NT2/D1 (cell line): ENCODE data around the gene HBA2.

Experiments
- DNase-seq: peaks from one replicate; pipeline ENCODE4 v3.0.0-alpha.2; 2011; ENCODE audit warnings: low read depth, low spot score
- H3K27me3 ChIP-seq: 2 replicates; pipeline ENCODE4 v1.6.0; 2011; ENCODE audit warnings: mild to moderate bottlenecking; ENCODE audit not compliant: insufficient read length, insufficient read depth
- H3K36me3 ChIP-seq: 2 replicates; pipeline ENCODE4 v1.6.1; 2011; ENCODE audit warnings: mild to moderate bottlenecking, low read length, mixed read lengths; ENCODE audit not compliant: insufficient read depth, insufficient read length
- H3K4me1 ChIP-seq: 2 replicates; pipeline ENCODE4 v1.5.1; 2011; ENCODE audit not compliant: insufficient read depth, insufficient read length
- H3K4me3 ChIP-seq: 2 replicates; pipeline ENCODE4 v1.5.1; 2011; ENCODE audit warnings: low read depth; ENCODE audit not compliant: insufficient read length
- H3K9ac ChIP-seq: 2 replicates; pipeline ENCODE4 v1.6.0; 2011; ENCODE audit warnings: low read depth; ENCODE audit not compliant: insufficient read length
- H3K9me3 ChIP-seq: 2 replicates; pipeline ENCODE4 v1.5.1; 2011; ENCODE audit warnings: mild to moderate bottlenecking, low read length; ENCODE audit not compliant: insufficient read depth
- SUZ12 ChIP-seq: IDR thresholded peaks from 2 replicates; pipeline ENCODE4 v1.6.1; 2011; ENCODE audit not compliant: insufficient read length, insufficient read depth; ENCODE audit errors: extremely low read depth
- YY1 ChIP-seq: IDR thresholded peaks from 2 replicates; pipeline ENCODE4 v1.6.1; 2011; ENCODE audit not compliant: insufficient read length, insufficient read depth
- ZNF274 ChIP-seq: IDR thresholded peaks from 2 replicates; pipeline ENCODE4 v1.6.1; 2011; ENCODE audit warnings: mild to moderate bottlenecking, low read depth, low read length

Gene HBA2

DNA sequence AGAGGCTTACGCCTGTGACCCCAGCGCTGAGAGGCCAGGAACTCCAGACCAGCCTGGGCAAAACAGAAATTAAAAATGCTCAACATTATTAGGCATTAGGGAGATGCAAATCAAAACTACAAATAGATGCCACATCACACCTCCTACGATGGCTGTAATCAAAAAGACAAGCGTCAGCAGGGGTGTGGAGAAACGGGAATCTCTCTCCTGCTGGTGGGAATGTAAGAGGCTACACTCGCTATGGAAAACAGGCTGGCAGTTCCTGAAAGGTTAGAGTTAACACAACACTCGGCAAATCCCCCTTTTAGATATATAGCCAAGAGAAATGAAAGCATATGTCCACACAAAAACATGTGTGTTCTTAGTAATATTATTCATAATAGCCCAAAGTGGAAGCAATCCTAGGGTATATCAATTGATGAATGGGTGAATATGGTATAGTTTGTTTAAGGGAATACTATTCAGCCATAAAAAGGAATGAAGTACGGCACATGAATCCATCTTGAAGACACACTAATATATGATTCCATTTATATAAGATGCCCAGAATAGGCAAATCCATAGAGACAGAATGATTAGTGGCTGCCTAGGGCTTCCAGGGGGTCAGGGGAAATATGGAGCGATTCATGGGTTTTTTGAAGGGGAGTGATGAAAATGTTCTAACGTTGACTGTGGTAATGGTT is 32.4 kb upstream of the HBA2 start:
- Histone ChIP-seq H3K9ac (no peak overlapping the region), H3K4me3 (no peak overlapping the region), H3K4me1 (no peaks in the 10 kb centered on the region), H3K9me3 (no peaks in the 10 kb centered on the region), H3K27me3 (no peaks in the 10 kb centered on the region), H3K36me3 (no peaks in the 10 kb centered on the region)
- no peak for DNase-seq
- TF ChIP-seq ZNF274 (no peak), SUZ12 (no peak), YY1 (no peak)

GRCh38 chr16:142405-142967 is 30.2 kb upstream of the HBA2 start:
- Histone ChIP-seq H3K4me3 (no peak overlapping the region), H3K4me1 (no peaks in the 10 kb centered on the region), H3K36me3 (no peaks in the 10 kb centered on the region), H3K27me3 (no peaks in the 10 kb centered on the region), H3K9ac (no peak overlapping the region), H3K9me3 (no peaks in the 10 kb centered on the region)
- no peak for TF ChIP-seq ZNF274
- TF ChIP-seq YY1, result no peak
- no peak for TF ChIP-seq SUZ12
- no peak for DNase-seq

GRCh38 chr16:143047-143446 is 29.6 kb upstream of the HBA2 start:
- Histone ChIP-seq H3K9me3 (no peaks in the 10 kb centered on the region), H3K9ac (no peak overlapping the region), H3K4me3 (no peak overlapping the region), H3K27me3 (no peaks in the 10 kb centered on the region), H3K4me1 (no peaks in the 10 kb centered on the region), H3K36me3 (no peaks in the 10 kb centered on the region)
- no peak for DNase-seq
- TF ChIP-seq YY1 (no peak), SUZ12 (no peak), ZNF274 (no peak)

DNA sequence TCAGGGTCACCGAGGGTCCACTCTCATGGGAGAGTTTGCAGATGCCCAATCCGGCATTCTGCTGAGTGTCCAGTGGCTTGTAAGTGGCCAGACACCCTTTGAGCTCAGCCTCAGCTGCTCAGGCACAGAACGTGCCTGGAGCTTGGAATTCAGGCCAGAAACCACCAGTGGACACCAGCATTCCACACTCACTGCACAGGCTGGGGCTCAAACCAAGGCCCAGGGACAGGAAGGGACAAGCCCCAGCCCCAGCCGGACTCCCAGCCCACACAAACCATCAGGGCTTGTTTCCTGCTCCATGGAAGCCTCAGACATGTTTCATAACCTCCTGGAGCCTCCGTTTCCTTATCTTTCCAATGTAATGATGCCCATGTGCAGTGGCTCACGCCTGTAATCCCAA is 29.2 kb upstream of the HBA2 start:
- Histone ChIP-seq H3K27me3 (peaks cover 2% of the 10 kb centered on the region), H3K4me1 (no peaks in the 10 kb centered on the region), H3K36me3 (no peaks in the 10 kb centered on the region), H3K4me3 (no peak overlapping the region), H3K9me3 (no peaks in the 10 kb centered on the region), H3K9ac (no peak overlapping the region)
- TF ChIP-seq ZNF274, result no peak
- no peak for TF ChIP-seq YY1
- TF ChIP-seq SUZ12, result no peak
- DNase-seq, result no peak

- Histone ChIP-seq H3K9me3 (no peaks in the 10 kb centered on the region), H3K9ac (no peak overlapping the region), H3K4me3 (no peak overlapping the region), H3K36me3 (no peaks in the 10 kb centered on the region), H3K27me3 (peaks cover 4% of the 10 kb centered on the region), H3K4me1 (peaks cover 9% of the 10 kb centered on the region)
- no peak for DNase-seq
- no peak for TF ChIP-seq ZNF274
- no peak for TF ChIP-seq SUZ12
- TF ChIP-seq YY1, result no peak
Observed at GRCh38 chr16:144797-145252, 27.9 kb upstream of the HBA2 start.

DNA sequence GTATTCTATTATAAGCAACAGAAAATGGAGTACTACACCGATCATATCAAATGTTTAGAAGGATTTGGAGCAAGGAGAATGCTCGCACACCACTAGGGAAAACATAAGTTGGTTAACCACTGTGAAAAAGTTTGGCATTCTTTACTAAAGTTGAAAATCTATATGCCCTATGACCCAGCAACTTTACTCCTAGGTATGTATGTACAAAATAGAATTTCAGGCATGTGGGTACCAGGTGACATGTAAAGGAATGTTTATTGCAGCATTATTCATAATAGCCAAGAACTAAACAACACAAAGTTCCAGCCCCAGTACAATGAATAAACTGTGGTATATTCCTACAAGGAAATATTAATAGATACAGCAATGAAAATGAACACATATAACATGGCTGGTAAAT is 26.0 kb upstream of the HBA2 start:
- Histone ChIP-seq H3K4me1 (peaks cover 9% of the 10 kb centered on the region), H3K9ac (no peak overlapping the region)
- no peak for DNase-seq

GRCh38 chr16:149024-149660 is 23.5 kb upstream of the HBA2 start:
- peak overlapping the region; percentile 16 for H3K9ac ChIP-seq
- TF ChIP-seq ZNF274 (no peak), YY1 (no peak), SUZ12 (no peak)
- no peaks in the 10 kb centered on the region for H3K9me3 ChIP-seq
- H3K4me1 ChIP-seq, result peaks cover 9% of the 10 kb centered on the region
- H3K36me3 ChIP-seq, result no peaks in the 10 kb centered on the region
- no peak for DNase-seq
- peaks cover 4% of the 10 kb centered on the region for H3K27me3 ChIP-seq
- H3K4me3 ChIP-seq, result no peak overlapping the region

More for the DNA sequence above, 26.0 kb upstream of the HBA2 start:
- Histone ChIP-seq H3K9me3 (no peaks in the 10 kb centered on the region), H3K36me3 (no peaks in the 10 kb centered on the region), H3K4me3 (no peak overlapping the region), H3K27me3 (peaks cover 4% of the 10 kb centered on the region)
- no peak for TF ChIP-seq ZNF274
- no peak for TF ChIP-seq YY1
- TF ChIP-seq SUZ12, result no peak
